GM18502 (cell line): Measurements from ENCODE around the gene L3MBTL4.

Experiments
- ATAC-seq: cut with Tn5 transposase; IDR thresholded peaks from one replicate; pipeline ENCODE4 v1.9.1; 2021; ENCODE audit warnings: mild to moderate bottlenecking; ENCODE audit not compliant: unreplicated experiment, poor library complexity

L3MBTL4 gene

GRCh38 chr18:6010284-6010683, 404.4 kb downstream of the L3MBTL4 start:
- ATAC-seq = no peak

GRCh38 chr18:6009756-6010155, 405.0 kb downstream of the L3MBTL4 start:
- ATAC-seq = no peak

GRCh38 chr18:6004683-6005082, 410.0 kb downstream of the L3MBTL4 start:
- peak; percentile 98 for ATAC-seq

- ATAC-seq = peak; percentile 75
Observed at GRCh38 chr18:6004119-6004518, 410.6 kb downstream of the L3MBTL4 start.

- ATAC-seq = no peak
Observed at GRCh38 chr18:6001867-6002266, 412.8 kb downstream of the L3MBTL4 start.

- peak; percentile 99 for ATAC-seq
Observed at GRCh38 chr18:5998907-5999306, 415.8 kb downstream of the L3MBTL4 start.

GRCh38 chr18:5998166-5998881, 416.4 kb downstream of the L3MBTL4 start:
- ATAC-seq = peak; percentile 39

- ATAC-seq = no peak
Observed at GRCh38 chr18:5997361-5997760, 417.4 kb downstream of the L3MBTL4 start.

GRCh38 chr18:5995626-5996025, 419.1 kb downstream of the L3MBTL4 start:
- no peak for ATAC-seq

- no peak for ATAC-seq
Observed at GRCh38 chr18:5993938-5994337, 420.8 kb downstream of the L3MBTL4 start.

GRCh38 chr18:5992381-5992780, 422.3 kb downstream of the L3MBTL4 start:
- no peak for ATAC-seq

GRCh38 chr18:5987249-5987648, 427.5 kb downstream of the L3MBTL4 start:
- no peak for ATAC-seq

GRCh38 chr18:5986257-5986931, 428.3 kb downstream of the L3MBTL4 start:
- no peak for ATAC-seq

GRCh38 chr18:5984245-5984644, 430.5 kb downstream of the L3MBTL4 start:
- no peak for ATAC-seq

- no peak for ATAC-seq
Observed at GRCh38 chr18:5983488-5983887, 431.2 kb downstream of the L3MBTL4 start.

- ATAC-seq = peak; percentile 48
Observed at GRCh38 chr18:5982332-5982731, 432.4 kb downstream of the L3MBTL4 start.

GRCh38 chr18:5980721-5981120, 434.0 kb downstream of the L3MBTL4 start:
- ATAC-seq = no peak

GRCh38 chr18:5979971-5980457, 434.7 kb downstream of the L3MBTL4 start:
- ATAC-seq = peak; percentile 74

GRCh38 chr18:5979176-5979888, 435.4 kb downstream of the L3MBTL4 start:
- no peak for ATAC-seq

GRCh38 chr18:5977022-5977421, 437.7 kb downstream of the L3MBTL4 start:
- ATAC-seq = no peak
